ENCODE measurements around the gene NFIC.

The NFIC gene

GRCh38 chr19:3491396-3492119, 125.2 kb downstream of the NFIC start:
- no peak overlapping the region for H3K4me3 ChIP-seq (replicated peaks; ENCODE audit: low read depth, low read length)

GRCh38 chr19:3492131-3492839, 125.9 kb downstream of the NFIC start:
- DNase-seq (ENCODE audit: extremely low read depth, low read depth), result no peak
- no peak overlapping the region for H3K4me3 ChIP-seq (replicated peaks; ENCODE audit: low read depth, low read length)

More at GRCh38 chr19:3491396-3492119, 125.2 kb downstream of the NFIC start:
- no peak for TF ChIP-seq CTCF (IDR thresholded peaks at IDR 0.05; ENCODE audit: low read depth, low read length, missing control alignments)
- no peak for DNase-seq (ENCODE audit: extremely low read depth, low read depth)

GRCh38 chr19:3492919-3493318, 126.5 kb downstream of the NFIC start:
- no peak overlapping the region for H3K4me3 ChIP-seq (replicated peaks; ENCODE audit: low read depth, low read length)
- no peak for TF ChIP-seq CTCF (IDR thresholded peaks at IDR 0.05; ENCODE audit: low read depth, low read length, missing control alignments)
- DNase-seq (ENCODE audit: extremely low read depth, low read depth), result no peak

More at GRCh38 chr19:3492131-3492839, 125.9 kb downstream of the NFIC start:
- no peak for TF ChIP-seq CTCF (IDR thresholded peaks at IDR 0.05; ENCODE audit: low read depth, low read length, missing control alignments)

GRCh38 chr19:3493651-3494050, 127.3 kb downstream of the NFIC start:
- H3K4me3 ChIP-seq (replicated peaks; ENCODE audit: low read depth, low read length), result no peak overlapping the region
- TF ChIP-seq CTCF (IDR thresholded peaks at IDR 0.05; ENCODE audit: low read depth, low read length, missing control alignments), result no peak
- DNase-seq (ENCODE audit: extremely low read depth, low read depth), result no peak

GRCh38 chr19:3494051-3494450, 127.7 kb downstream of the NFIC start:
- DNase-seq (ENCODE audit: extremely low read depth, low read depth), result no peak
- H3K4me3 ChIP-seq (replicated peaks; ENCODE audit: low read depth, low read length), result no peak overlapping the region
- TF ChIP-seq CTCF (IDR thresholded peaks at IDR 0.05; ENCODE audit: low read depth, low read length, missing control alignments), result no peak

GRCh38 chr19:3494559-3494958, 128.2 kb downstream of the NFIC start:
- no peak for TF ChIP-seq CTCF (IDR thresholded peaks at IDR 0.05; ENCODE audit: low read depth, low read length, missing control alignments)
- no peak overlapping the region for H3K4me3 ChIP-seq (replicated peaks; ENCODE audit: low read depth, low read length)
- no peak for DNase-seq (ENCODE audit: extremely low read depth, low read depth)
